GM19438 (cell line): ENCODE measurements around the gene TSHZ1.

ENCODE experiments used
- ATAC-seq: cut with Tn5 transposase; IDR thresholded peaks from one replicate; pipeline ENCODE4 v1.9.1; 2021; ENCODE audit warnings: low read depth; ENCODE audit not compliant: unreplicated experiment

Gene TSHZ1

GRCh38 chr18:75264926-75265597, 54.5 kb downstream of the TSHZ1 start:
- ATAC-seq = no peak

GRCh38 chr18:75265872-75266271, 55.3 kb downstream of the TSHZ1 start:
- no peak for ATAC-seq

DNA sequence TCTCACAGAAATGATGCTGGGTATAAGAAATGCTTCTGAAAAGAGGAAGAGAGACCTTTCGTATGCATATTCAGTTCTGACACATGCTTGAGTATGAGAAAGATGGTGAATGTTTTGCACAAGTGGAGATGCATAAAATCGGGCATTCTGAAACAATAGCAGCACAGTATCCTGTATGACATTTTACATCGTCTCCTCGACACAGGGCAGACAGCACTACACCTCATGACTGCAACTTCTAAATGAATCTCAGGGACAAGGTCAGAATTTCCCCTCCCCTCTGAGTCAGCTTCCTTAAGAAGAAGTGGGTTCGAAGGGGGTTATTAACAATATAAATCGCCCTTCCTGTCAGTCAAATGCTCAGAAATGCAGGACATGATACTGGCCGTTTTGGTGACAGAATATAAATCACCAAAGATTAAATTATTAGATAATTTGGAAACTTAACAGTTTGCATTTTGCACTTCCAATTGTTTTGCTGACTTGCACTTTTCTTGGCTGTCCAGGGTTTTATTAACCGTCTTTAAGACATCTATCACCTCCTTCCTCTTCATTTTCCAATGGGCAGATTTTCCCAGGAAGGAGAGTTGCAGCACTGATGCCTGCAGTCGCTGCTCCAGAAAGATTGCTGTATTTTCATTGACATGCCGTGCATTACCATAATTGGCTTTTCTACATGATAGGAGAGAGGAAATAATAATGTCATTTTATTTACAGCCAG, 57.2 kb downstream of the TSHZ1 start:
- ATAC-seq = peak; percentile 76

DNA sequence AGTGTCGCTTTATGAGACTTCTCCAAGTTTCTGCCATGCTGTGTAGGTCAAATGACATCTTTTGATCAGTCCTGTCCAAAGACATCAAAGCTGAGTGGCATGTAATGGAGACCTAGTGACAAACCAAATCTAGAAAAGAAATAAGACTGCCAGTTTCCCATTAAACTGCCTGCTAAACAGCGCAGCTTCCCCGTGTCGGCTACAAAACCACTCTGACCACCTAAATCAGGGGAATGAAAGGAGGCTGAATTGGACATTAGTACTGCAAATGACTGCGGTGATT, 57.7 kb downstream of the TSHZ1 start:
- no peak for ATAC-seq

DNA sequence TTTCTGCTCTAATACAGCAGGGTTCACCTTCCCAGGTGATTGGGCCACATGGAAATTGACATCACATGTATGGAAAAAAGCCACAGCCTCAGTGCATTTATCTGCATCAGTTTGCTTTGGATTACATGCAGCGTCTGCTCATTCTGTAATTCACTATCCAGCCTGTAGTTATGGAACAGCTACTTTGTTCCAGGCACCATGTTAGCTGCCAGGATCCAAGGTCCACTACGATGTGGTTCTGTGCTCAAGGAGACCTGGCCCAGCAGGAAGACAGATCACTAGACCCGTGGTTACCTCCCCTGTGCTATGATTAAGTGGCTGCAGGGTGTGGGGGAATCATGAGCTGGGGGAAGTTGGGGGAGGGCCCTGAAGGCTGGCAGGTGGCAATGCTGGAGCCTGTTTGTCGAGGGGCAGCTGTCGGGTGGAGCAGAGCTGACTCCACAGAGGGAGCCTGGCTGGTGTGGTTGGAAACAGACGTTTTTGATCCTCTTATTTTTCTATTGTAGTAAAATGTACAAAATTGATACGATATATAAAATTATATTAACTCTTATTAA, 58.6 kb downstream of the TSHZ1 start:
- ATAC-seq = no peak

GRCh38 chr18:75269696-75270095, 59.1 kb downstream of the TSHZ1 start:
- ATAC-seq = no peak

DNA sequence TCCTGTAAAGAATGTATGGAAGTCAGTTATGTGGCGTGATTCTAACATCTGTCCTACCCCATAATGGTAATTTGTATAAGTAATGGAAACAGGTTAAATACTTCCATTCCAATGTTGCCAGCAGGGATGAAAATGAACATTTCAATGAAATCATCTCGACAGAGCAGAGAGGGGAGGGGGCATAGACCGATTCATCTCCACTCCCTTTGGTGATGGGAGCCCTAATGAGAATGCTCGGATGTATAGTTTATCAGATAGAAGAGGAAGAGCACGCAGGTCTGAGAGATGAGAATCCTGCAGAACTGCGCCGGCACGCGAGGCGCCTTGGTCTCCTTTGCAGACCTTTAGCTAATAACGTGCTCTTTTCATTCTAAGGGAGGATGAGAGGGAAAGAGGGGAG, 61.4 kb downstream of the TSHZ1 start:
- ATAC-seq = no peak

DNA sequence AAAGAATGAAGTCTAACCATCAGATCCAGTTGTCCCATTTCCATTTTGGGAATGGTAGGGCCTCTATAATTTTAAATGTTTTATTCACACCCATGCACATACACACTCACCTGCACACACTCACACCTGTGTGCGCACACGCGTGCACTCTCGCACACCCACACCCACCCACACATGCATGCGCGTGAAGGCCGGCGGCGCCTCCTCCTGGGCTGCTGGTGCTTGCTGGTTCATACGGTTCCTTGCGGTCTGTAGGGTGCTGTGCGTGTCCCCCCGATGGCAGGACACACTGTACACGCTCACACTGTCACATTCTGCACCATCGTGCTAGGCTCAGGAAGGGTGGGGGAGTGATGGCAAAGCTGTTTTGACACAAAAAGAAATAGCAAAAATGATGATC, 63.2 kb downstream of the TSHZ1 start:
- no peak for ATAC-seq

GRCh38 chr18:75275226-75275625, 64.6 kb downstream of the TSHZ1 start:
- no peak for ATAC-seq

DNA sequence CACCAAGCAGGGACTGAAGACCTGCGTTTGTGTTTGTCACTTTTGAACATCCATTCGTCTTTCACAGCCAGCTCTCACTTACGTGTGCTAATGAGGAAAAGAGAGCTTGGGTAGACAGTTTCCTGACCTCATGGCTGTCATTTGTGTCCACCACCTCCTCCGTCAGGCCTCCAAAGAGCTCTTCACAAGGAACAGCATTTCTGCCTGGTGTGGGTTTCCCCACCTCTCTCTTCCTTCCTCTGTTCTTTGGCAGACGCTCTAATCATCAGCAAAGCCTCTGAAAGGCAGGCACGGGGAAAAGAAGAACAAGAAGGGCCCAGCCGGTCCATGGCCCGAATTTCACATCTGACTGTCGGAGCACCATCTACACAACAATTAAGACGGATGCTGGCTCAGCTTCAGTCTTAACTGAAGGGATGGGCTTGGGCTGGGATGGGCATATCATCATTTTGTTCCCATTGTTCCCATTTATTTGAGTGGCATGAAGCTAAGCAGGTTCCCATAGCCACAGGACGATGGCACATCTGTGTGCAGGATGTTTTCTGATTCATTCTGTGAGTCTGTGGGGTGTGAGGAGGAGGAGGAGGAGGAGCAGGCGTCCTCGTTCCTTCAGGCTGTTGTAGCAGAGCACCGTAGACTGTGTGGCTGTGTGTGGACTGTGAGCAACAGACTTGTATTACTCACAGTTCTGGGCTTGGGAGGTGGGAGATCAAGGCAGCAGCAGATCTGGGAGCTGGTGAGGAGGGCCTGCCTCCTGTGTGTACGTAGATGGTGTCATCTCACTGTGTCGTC, 66.4 kb downstream of the TSHZ1 start:
- no peak for ATAC-seq

DNA sequence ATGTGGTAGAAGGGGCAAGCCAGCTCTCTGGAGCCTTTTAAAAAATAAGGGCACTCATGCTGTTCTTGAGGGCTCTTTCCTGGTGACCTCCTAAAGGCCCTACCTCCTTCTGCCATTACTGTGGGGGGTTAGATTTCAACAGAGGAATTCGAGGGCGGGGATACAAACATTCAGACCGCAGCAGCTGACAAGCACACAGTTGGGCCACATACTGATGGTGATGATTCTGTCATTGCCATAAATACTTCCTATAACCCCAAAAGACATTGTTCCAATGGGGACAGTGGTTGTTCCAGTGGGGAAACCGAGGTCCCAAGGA, 67.0 kb downstream of the TSHZ1 start:
- no peak for ATAC-seq

DNA sequence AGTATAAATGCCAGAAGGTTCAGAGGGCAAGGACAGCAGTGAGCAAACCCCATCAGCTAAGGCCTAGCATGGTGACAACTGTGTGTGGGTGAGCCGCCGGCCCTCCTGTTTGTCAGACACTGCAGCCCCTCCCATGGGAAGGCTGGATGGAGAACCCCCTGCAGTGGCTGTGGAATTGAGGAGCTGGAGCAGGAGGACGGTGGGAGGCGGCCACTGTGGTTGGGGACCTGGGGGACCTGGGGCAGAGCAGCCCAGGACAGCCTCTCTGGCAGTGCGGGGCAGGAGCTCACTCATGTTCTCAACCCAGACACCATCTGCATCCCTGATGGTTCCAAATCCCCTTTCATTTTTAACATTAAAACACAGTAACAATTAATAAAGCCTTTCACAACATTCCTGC, 68.8 kb downstream of the TSHZ1 start:
- no peak for ATAC-seq

DNA sequence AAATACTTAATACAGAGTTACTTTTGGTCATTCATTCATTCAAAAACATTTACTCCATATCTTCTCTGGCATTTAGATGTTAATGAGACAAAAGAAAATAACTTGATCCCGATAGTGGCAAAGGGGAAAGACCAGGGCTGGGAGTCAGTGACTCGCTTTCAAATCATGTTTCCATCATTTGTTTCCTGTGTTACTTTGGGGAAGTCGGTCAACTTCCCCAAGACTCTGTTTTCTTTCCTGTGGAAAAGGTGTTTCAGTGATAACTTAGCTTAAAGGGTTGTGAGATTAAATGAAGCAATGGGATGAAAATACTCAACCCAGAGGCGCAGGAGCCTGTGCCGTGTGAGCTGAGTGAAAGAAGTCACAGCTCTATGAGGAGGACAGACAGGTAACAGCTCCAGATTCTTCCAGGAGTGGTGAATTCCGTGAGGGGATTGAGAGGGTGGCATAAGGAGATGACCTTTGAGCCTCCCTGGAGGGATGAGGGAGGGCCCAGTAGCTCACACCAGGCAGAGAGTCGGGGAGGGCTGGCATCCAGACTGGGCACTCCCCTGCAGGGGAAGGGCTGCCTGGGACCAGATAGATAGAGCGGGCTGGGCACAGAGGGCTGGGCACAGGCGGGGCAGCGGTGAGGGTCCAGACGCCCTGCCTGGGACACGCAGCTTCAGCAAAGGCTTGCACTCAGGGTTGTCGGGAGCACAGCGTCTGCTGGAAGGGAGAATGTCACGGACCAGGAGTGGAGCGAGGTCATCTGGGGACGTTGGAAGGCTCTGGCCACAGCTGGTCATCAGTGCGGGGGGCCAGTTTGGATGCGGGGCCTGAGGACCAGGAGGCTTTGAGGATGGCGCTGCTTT, 70.1 kb downstream of the TSHZ1 start:
- no peak for ATAC-seq

- no peak for ATAC-seq
Observed at GRCh38 chr18:75282746-75283145, 72.1 kb downstream of the TSHZ1 start.

DNA sequence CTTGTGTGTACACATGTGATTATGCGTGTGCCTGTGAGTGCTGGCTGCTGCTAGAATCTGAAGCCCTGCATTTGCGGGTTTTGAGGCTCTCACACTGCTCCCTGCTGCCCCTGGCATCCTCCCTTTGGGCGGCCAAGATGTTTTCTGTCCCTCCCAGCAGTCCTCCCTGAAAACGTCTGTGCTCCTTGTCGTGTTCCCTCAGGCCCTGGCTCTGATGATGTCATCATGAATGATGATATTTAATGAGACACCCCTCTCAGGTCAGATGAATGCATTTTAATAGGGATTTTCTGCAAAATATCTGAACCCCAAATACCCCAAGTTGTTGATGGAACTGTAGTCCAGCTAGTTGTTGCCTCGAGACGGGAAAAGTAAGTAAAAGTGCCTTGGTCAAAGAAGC, 73.1 kb downstream of the TSHZ1 start:
- ATAC-seq = no peak

DNA sequence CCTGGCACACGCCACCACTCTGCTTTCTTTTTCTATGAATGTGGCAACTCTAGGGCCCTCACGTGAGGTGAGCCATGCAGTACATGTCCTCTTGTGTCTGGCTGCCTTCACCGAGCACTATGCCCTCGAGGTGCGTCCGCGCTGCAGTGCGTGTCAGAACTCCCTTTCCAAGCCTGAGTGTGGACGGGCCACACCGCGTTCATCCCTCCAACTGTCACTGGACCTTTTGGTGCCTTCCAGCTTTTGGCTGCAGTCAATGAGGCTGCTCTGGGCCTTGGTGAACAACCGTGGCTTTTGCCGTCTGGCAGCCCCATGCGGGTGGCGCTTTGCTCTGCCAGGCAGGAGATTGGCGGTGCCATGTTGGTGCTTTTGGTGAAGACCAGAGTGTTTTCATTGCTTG, 74.0 kb downstream of the TSHZ1 start:
- no peak for ATAC-seq

- ATAC-seq = no peak
Observed at GRCh38 chr18:75285876-75286275, 75.3 kb downstream of the TSHZ1 start.

DNA sequence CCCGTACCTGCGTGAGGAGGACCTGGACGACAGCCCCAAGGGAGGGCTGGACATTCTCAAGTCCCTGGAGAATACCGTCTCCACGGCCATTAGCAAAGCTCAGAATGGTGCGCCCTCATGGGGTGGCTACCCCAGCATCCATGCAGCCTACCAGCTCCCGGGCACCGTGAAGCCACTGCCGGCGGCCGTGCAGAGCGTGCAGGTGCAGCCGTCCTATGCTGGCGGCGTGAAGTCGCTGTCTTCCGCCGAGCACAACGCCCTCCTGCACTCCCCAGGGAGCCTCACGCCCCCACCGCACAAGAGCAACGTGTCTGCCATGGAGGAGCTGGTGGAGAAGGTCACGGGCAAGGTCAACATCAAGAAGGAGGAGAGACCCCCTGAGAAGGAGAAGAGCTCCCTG, 76.4 kb downstream of the TSHZ1 start:
- ATAC-seq = no peak

DNA sequence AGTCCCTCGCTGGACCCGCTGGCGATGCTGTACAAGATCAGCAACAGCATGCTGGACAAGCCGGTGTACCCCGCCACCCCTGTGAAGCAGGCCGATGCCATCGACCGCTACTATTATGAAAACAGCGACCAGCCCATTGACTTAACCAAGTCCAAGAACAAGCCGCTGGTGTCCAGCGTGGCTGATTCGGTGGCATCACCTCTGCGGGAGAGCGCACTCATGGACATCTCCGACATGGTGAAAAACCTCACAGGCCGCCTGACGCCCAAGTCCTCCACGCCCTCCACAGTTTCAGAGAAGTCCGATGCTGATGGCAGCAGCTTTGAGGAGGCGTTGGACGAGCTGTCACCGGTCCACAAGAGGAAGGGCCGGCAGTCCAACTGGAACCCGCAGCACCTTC, 77.1 kb downstream of the TSHZ1 start:
- no peak for ATAC-seq

GRCh38 chr18:75289761-75290160, 79.2 kb downstream of the TSHZ1 start:
- ATAC-seq = no peak
